Activated CD8-positive, alpha-beta memory T cell treated with anti-CD3 and anti-CD28 coated beads, Interleukin-2, amount 50 U/mL, for 1 hour (primary cell): ENCODE results near the gene PIGQ.

Experiments used
- DNase-seq: peaks from one replicate; pipeline ENCODE4 v3.0.0-alpha.2; 2020; ENCODE audit errors: extremely low read depth

Gene PIGQ

DNA sequence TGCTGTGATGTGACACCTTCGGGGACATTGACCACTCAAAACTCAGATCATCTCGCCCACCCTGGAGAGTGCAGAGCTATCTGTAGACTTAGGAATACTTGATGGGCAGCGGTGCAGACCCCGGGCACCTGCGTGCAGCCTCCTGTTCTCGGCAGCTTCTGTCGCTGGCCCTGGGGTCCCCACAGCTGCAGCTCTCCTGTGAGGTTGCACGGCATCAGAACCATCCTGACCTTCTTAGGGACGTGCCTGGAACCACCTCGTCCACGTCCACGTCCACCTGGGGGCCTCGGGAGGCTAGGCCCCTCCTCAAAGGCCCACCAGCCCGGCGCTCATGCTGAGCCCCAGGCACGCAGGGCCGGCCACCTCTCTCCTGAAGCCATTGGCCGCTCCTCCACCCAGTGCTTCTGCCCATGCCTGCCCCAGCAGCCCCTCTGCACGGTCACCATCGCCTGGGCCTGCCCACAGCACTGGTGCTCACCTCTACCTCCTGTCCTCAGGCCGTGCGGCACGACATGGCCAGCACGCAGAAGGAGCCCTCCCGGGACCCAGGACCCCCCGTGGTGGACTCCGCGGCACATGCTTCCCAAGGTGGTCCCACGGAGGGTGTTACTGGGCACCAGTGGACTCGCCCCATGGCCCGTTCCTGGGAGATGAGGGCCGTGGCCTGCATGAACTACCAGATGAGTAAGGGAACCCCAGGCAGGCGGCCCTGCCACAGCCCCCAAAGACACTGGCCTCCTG is 58.7 kb downstream of the PIGQ start:
- no peak for DNase-seq

DNA sequence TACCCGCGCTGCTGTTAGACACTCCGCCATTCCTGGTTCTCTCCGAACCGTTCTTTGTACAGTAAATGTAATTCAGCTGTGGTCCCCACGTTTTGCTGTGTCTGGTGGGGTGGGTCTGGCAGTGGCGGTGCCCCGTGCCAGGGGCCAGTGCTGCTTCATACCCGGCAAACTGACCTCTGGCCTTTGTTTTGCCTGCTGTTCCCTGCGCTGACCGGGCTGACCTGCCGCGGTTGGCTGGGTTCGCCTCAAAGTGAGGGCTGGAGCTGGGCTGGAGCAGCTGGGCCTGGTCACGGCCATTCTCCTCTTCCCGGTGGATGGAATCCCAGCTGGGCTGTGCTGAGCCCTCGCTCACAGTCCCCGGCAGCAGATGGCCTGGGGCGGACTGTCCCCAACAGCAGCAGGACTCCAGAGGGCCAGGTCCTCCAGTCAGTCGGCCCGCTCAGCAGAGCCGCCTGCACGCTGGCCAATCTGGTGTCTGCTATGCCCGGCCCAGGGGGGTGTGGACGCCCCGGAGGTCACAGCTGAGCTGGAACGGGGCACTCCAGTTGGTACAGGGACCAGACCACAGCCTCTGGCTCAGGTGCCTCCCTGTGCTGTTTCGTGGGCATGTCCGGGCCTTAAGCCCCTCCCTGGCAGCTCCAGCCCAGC is 59.5 kb downstream of the PIGQ start:
- no peak for DNase-seq

DNA sequence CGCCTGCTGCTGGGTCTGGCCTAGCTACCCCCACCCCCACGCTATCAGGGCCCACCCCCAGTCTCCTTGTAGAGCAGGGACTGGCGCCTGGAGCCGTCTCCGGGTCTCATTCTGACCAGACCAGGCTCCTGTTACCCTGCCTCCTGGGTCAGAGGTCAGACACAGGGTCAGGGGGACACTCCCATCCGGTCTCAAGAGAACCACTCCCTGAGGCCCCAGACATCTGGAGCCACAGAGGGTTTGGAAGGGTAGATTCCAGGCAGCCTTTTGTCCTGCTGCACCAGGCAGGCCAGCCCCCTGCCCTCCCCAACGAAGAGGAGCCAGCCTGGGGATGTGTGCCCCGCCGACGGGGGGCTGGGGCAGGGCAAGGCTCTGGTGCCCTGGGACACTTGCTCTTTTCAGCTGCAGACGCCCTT is 60.1 kb downstream of the PIGQ start:
- no peak for DNase-seq

DNA sequence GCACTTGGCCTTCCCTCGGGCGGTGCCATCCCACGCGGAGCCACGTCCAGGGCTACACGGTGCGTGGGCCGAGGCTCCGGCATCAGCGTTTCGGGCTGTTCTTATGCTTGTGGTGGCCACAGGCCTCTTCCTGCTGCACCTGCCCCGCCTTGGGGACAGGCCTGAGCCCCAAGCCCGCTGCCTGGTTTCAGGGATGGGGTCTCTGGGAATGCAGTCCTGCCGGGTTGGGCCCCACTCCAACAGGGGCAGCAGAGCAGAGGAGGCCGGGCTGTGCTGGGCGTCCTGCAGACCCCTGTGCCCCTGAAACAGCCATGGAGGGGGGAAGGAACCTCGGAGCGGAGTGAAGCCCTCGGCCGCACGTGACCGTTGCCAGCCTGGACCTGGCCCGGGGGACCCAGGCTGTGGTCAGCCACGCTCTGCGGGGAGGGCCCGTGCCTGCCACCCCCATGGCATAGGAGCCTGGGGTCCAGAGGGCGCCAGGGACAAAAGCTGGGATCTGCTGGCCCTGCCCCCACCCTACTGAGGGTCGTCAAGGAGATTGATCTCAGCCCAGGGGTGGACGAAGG is 60.6 kb downstream of the PIGQ start:
- no peak for DNase-seq

DNA sequence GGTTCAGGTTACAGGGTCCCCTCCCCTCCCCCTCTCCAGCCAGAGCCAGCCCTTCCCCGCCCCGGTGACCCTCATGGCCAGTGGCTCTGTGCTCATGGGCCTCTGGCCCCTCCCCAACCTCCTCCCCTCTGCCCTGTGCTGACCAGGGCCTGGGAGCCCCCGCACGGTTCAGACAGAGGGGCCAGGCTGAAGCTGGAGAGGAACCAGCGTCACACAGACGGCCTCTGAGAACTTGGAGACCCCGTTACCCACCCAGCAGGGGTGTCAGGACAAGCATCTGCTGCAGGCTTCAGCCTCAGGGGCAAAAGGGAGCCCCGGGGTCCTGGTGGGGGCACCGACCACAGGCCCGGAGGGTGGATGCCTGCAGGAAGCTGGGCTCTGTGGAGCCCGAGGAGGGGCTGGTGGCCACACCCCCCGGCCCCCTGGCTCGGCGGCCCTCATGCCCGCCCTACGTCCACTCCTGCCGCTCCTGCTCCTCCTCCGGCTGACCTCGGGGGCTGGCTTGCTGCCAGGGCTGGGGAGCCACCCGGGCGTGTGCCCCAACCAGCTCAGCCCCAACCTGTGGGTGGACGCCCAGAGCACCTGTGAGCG is 61.1 kb downstream of the PIGQ start, which contains the start of gene WFIKKN1:
Gene WFIKKN1, plus strand, starts transcription at position 171 of the 591 bp plus-strand sequence. Its CDS starts 269 bp downstream, at position 440.
- no peak for DNase-seq

DNA sequence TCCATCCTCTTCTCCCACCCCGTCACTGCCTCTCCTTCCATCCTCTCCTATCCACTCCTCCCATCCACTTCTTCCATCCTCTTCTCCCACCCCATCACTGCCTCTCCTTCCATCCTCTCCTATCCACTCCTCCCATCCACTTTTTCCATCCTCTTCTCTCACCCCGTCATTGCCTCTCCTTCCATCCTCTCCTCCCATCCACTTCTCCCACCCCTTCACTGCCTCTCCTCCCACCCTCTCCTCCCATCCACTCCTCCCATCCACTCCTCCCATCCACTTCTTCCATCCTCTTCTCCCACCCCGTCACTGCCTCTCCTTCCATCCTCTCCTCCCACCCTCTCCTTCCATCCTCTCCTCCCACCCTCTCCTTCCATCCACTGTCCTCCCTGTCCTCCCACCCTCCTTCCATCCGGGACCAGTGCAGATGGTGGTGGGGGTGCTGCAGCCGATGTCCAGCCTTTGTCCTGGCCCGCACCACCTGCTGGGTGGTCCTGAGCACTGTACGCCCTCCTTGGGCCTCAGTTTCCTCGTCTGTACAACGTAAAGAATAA is 62.1 kb downstream of the PIGQ start:
- DNase-seq = no peak

DNA sequence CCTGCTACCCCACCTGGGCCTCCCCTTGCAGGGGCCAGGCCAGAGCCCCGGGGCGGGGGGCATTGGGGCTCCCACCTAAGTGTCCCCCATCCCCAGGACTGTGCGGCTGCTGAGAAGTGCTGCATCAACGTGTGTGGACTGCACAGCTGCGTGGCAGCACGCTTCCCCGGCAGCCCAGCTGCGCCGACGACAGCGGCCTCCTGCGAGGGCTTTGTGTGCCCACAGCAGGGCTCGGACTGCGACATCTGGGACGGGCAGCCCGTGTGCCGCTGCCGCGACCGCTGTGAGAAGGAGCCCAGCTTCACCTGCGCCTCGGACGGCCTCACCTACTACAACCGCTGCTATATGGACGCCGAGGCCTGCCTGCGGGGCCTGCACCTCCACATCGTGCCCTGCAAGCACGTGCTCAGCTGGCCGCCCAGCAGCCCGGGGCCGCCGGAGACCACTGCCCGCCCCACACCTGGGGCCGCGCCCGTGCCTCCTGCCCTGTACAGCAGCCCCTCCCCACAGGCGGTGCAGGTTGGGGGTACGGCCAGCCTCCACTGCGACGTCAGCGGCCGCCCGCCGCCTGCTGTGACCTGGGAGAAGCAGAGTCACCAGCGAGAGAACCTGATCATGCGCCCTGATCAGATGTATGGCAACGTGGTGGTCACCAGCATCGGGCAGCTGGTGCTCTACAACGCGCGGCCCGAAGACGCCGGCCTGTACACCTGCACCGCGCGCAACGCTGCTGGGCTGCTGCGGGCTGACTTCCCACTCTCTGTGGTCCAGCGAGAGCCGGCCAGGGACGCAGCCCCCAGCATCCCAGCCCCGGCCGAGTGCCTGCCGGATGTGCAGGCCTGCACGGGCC is 62.9 kb downstream of the PIGQ start:
- no peak for DNase-seq

DNA sequence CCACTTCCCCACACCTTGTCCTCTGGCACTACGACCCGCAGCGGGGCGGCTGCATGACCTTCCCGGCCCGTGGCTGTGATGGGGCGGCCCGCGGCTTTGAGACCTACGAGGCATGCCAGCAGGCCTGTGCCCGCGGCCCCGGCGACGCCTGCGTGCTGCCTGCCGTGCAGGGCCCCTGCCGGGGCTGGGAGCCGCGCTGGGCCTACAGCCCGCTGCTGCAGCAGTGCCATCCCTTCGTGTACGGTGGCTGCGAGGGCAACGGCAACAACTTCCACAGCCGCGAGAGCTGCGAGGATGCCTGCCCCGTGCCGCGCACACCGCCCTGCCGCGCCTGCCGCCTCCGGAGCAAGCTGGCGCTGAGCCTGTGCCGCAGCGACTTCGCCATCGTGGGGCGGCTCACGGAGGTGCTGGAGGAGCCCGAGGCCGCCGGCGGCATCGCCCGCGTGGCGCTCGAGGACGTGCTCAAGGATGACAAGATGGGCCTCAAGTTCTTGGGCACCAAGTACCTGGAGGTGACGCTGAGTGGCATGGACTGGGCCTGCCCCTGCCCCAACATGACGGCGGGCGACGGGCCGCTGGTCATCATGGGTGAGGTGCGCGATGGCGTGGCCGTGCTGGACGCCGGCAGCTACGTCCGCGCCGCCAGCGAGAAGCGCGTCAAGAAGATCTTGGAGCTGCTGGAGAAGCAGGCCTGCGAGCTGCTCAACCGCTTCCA is 63.7 kb downstream of the PIGQ start:
- no peak for DNase-seq
